ENCODE results near the gene FHAD1.

- TF ChIP-seq CTCF (IDR thresholded peaks at IDR 0.05) (no peak), POLR2A (IDR thresholded peaks at IDR 0.05) (no peak)
Observed at GRCh38 chr1:15364740-15365139, 117.7 kb downstream of the FHAD1 start.

Measured in thyroid gland (tissue), 4 donors.